Activated B cell treated with CpG ODN at 0.5 μM for 24 hours (primary cell): Measurements from ENCODE around the gene WDR73. TPM values are rescaled to one million over a fixed set of nuclear protein-coding genes. Genes with fewer than 3 reads are reported as not detected.

ENCODE experiments used
- ATAC-seq: fragments of 200-7000 bp; cut with Tn5 transposase; one replicate; pipeline ENCODE4 v1.10.0; 2021; ENCODE audit warnings: low read depth, mild to moderate bottlenecking, moderate library complexity
- CTCF ChIA-PET: fragments of 350-600 bp; sonication (Branson Sonifier 250); formaldehyde crosslinking; loops from one replicate; lab custom pipeline; 2021; ENCODE audit warnings: antibody characterized with exemption; lab: Charles Lee
- POLR2A ChIA-PET: fragments of 350-600 bp; sonication (Branson Sonifier 250); formaldehyde crosslinking; loops from one replicate; lab custom pipeline; 2021; ENCODE audit warnings: antibody characterized with exemption; lab: Charles Lee
- DNase-seq: peaks from one replicate; pipeline ENCODE4 v3.0.0; 2022
- H3K27ac Mint-ChIP-seq: one replicate; pipeline ENCODE4 v1.8.0; 2020; ENCODE audit warnings: mixed read lengths
- H3K27me3 Mint-ChIP-seq: one replicate; pipeline ENCODE4 v1.8.0; 2021; ENCODE audit warnings: mixed read lengths
- H3K36me3 Mint-ChIP-seq: one replicate; pipeline ENCODE4 v1.8.0; 2021; ENCODE audit warnings: low read depth, mixed read lengths
- H3K4me1 Mint-ChIP-seq: one replicate; pipeline ENCODE4 v1.8.0; 2021; ENCODE audit warnings: mixed read lengths
- H3K4me3 Mint-ChIP-seq: one replicate; pipeline ENCODE4 v1.8.0; 2020; ENCODE audit warnings: mild to moderate bottlenecking, mixed read lengths
- H3K9me3 Mint-ChIP-seq: one replicate; pipeline ENCODE4 v1.8.0; 2020; ENCODE audit warnings: mixed read lengths
- CTCF ChIP-seq: fragments of 200-600 bp; IDR thresholded peaks from one replicate; pipeline ENCODE4 v1.8.0; 2022; ENCODE audit warnings: antibody characterized with exemption, mild to moderate bottlenecking
- intact Hi-C: fragments of 100-400 bp; cut with micrococcal nuclease; formaldehyde crosslinking; loops from one replicate; pipeline ENCODE4 v1.15.1; 2024
- total RNA-seq: library from RNA; stranded (reverse); gene quantifications from 2 replicates; pipeline ENCODE4 v1.2.3, GENCODE V29; 2022

Gene WDR73
- total RNA-seq, 1 donor from 2014 or later, result 38.9 TPM

- H3K36me3 Mint-ChIP-seq, result peaks cover 3% of the 10 kb centered on the region
- H3K4me1 Mint-ChIP-seq, result peaks cover 35% of the 10 kb centered on the region
- ATAC-seq (no peak), DNase-seq (no peak)
- H3K27me3 Mint-ChIP-seq, result no peaks in the 10 kb centered on the region
- H3K27ac Mint-ChIP-seq, result peak overlapping the region; percentile 88
- no peaks in the 10 kb centered on the region for H3K9me3 Mint-ChIP-seq
- POLR2A ChIA-PET, result interaction anchor here (0.5 to 6.4 kb wide), 16 partner anchors 9 to 322 kb away, joined by 3 to 70 read pairs (median 4); partner anchors contain the start of genes SEC11A, ZNF592 and ZSCAN2
- CTCF ChIA-PET, result interaction anchor here (0.9 to 1.8 kb wide), 4 partner anchors 20 to 163 kb away, joined by 3 to 6 read pairs (median 4); no protein-coding TSS in a partner anchor
- intact Hi-C loops, result loop anchor here (1.0 to 10.0 kb wide), 8 partner anchors 27 to 386 kb away; partner anchors contain the start of genes PDE8A, SEC11A and ZNF592
- peak overlapping the region; percentile 83 for H3K4me3 Mint-ChIP-seq
- TF ChIP-seq CTCF, result no peak
These were observed 4.8 kb upstream of the WDR73 start for GRCh38 chr15:84658788-84659411.

GRCh38 chr15:84658080-84658787 lies 4.2 kb upstream of the WDR73 start, which contains the start of gene NMB:
TSS of gene NMB (minus strand) at chr15:84658199. CDS start at chr15:84658152, 47 bp downstream.
- intact Hi-C loops, result loop anchor here (1.0 to 10.0 kb wide), 8 partner anchors 28 to 387 kb away; partner anchors contain the start of genes PDE8A, SEC11A and ZNF592
- peaks cover 41% of the 10 kb centered on the region for H3K4me1 Mint-ChIP-seq
- H3K9me3 Mint-ChIP-seq, result no peaks in the 10 kb centered on the region
- ChIA-PET CTCF (interaction anchor here (0.9 to 1.8 kb wide), 4 partner anchors 21 to 164 kb away, joined by 3 to 6 read pairs (median 4); no protein-coding TSS in a partner anchor), POLR2A (interaction anchor here (0.5 to 6.4 kb wide), 16 partner anchors 10 to 322 kb away, joined by 3 to 70 read pairs (median 6); partner anchors contain the start of genes SEC11A, ZNF592 and ZSCAN2)
- peak; percentile 83 for DNase-seq
- H3K4me3 Mint-ChIP-seq, result peak within 1 kb of the TSS; percentile 83
- peaks cover 6% of the 10 kb centered on the region for H3K36me3 Mint-ChIP-seq
- peak; percentile 76 for ATAC-seq
- TF ChIP-seq CTCF, result no peak
- H3K27ac Mint-ChIP-seq, result peak within 1 kb of the TSS; percentile 88
- H3K27me3 Mint-ChIP-seq, result no peaks in the 10 kb centered on the region

- Mint-ChIP-seq H3K9me3 (no peaks in the 10 kb centered on the region), H3K4me3 (peak overlapping the region; percentile 78), H3K4me1 (peaks cover 46% of the 10 kb centered on the region), H3K36me3 (peaks cover 6% of the 10 kb centered on the region), H3K27ac (peak overlapping the region; percentile 50), H3K27me3 (no peaks in the 10 kb centered on the region)
- intact Hi-C loops, result loop anchor here (1.0 to 10.0 kb wide), 8 partner anchors 29 to 387 kb away; partner anchors contain the start of genes PDE8A, SEC11A and ZNF592
- ChIA-PET POLR2A (interaction anchor here (1.3 to 6.4 kb wide), 4 partner anchors 59 to 323 kb away, joined by 6 to 70 read pairs (median 12); partner anchors contain the start of genes SEC11A and ZNF592), CTCF (interaction anchor here (1.3 to 3.9 kb wide), 3 partner anchors 70 to 271 kb away, joined by 3 to 15 read pairs (median 4); no protein-coding TSS in a partner anchor)
- no peak for TF ChIP-seq CTCF
- ATAC-seq (no peak), DNase-seq (no peak)
These were observed 3.6 kb upstream of the WDR73 start for GRCh38 chr15:84657748-84658079.

GRCh38 chr15:84656972-84657371 lies 2.9 kb upstream of the WDR73 start:
- DNase-seq (no peak), ATAC-seq (no peak)
- no peak for TF ChIP-seq CTCF
- H3K27ac Mint-ChIP-seq, result no peak overlapping the region
- H3K4me1 Mint-ChIP-seq, result peaks cover 49% of the 10 kb centered on the region
- H3K4me3 Mint-ChIP-seq, result peak overlapping the region; percentile 78
- no peaks in the 10 kb centered on the region for H3K9me3 Mint-ChIP-seq
- H3K36me3 Mint-ChIP-seq, result peaks cover 10% of the 10 kb centered on the region
- ChIA-PET POLR2A (interaction anchor here (1.2 to 6.4 kb wide), 6 partner anchors 24 to 92 kb away, joined by 3 to 70 read pairs (median 8); partner anchors contain the start of gene SEC11A), CTCF (interaction anchor here (1.3 to 3.9 kb wide), 4 partner anchors 25 to 271 kb away, joined by 4 to 15 read pairs (median 5); no protein-coding TSS in a partner anchor)
- H3K27me3 Mint-ChIP-seq, result no peaks in the 10 kb centered on the region
- intact Hi-C loops, result loop anchor here (10.0 kb wide), 1 partner anchor 388 kb away; no protein-coding TSS in a partner anchor
